Progenitor cell of endocrine pancreas (in vitro differentiated cells): ENCODE measurements around the gene SHC2. TPM values are rescaled to one million over a fixed set of nuclear protein-coding genes. Genes with fewer than 3 reads are reported as not detected.

Experiments
- DNase-seq: peaks from one replicate; pipeline ENCODE4 v3.0.0; 2021; ENCODE audit warnings: low spot score; ENCODE audit not compliant: unreplicated experiment
- H3K27ac Mint-ChIP-seq: 2 replicates; pipeline ENCODE4 v1.8.0; 2021; ENCODE audit warnings: mild to moderate bottlenecking, moderate library complexity, mixed read lengths
- H3K27me3 Mint-ChIP-seq: 2 replicates; pipeline ENCODE4 v1.8.0; 2021; ENCODE audit warnings: mixed read lengths
- H3K36me3 Mint-ChIP-seq: 2 replicates; pipeline ENCODE4 v1.8.0; 2022; ENCODE audit warnings: mixed read lengths; ENCODE audit not compliant: insufficient read depth
- H3K4me1 Mint-ChIP-seq: 2 replicates; pipeline ENCODE4 v1.8.0; 2021; ENCODE audit warnings: low read depth, mixed read lengths
- H3K4me3 Mint-ChIP-seq: 2 replicates; pipeline ENCODE4 v1.8.0; 2021; ENCODE audit warnings: low read depth, mild to moderate bottlenecking, moderate library complexity, mixed read lengths
- H3K9me3 Mint-ChIP-seq: 2 replicates; pipeline ENCODE4 v1.8.0; 2021; ENCODE audit warnings: low read depth, mixed read lengths
- total RNA-seq: library from RNA; stranded (reverse); gene quantifications from 2 replicates; pipeline ENCODE4 v1.2.1, GENCODE V29; 2021
- TF ChIP-seq, protein P1 (sequence below): fragments of 200-600 bp; sonication (generic); IDR thresholded peaks from one replicate; pipeline ENCODE4 v1.5.0; 2021; ENCODE audit warnings: antibody characterized with exemption, mild to moderate bottlenecking; ENCODE audit not compliant: unreplicated experiment

Gene SHC2
- total RNA-seq, 1 donor from 2014 or later = 159 TPM

DNA sequence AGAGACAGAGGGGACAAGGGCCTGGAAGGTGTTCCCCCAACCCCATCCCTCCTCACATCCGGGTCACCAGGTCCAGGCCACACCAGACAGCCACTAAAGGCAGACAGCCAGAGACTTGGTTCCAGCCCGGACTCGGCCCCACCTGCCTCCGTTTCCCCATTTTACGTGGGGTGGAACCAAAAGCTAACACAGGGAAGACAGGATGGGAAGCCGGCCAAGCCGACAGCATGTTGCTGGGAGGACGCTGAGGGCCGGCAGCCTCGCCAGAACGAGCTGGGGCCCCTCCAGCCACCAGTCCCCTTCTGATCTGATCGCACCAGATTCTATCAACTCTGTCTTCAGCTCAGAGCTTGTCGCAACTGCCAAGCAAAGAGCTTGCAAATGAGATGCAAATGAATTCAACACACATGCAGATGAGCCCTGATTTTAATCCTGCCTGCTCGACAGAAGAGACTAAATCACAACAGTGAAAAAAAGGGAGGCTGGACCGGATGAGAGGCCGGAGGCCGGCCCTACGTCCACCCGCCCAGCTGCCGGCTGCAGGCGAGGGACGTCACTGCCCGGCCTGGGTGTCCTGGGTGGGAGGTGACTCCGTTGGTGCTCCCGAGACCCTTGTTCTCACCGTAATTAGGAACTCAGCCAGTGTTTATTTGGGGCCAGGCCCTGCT, 17.5 kb upstream of the SHC2 start:
- Mint-ChIP-seq H3K4me1 (peaks cover 2% of the 10 kb centered on the region), H3K27ac (no peak overlapping the region), H3K27me3 (peaks cover 24% of the 10 kb centered on the region), H3K4me3 (no peak overlapping the region), H3K9me3 (peaks cover 14% of the 10 kb centered on the region), H3K36me3 (no peaks in the 10 kb centered on the region)
- no peak for DNase-seq
- TF ChIP-seq, protein P1, sequence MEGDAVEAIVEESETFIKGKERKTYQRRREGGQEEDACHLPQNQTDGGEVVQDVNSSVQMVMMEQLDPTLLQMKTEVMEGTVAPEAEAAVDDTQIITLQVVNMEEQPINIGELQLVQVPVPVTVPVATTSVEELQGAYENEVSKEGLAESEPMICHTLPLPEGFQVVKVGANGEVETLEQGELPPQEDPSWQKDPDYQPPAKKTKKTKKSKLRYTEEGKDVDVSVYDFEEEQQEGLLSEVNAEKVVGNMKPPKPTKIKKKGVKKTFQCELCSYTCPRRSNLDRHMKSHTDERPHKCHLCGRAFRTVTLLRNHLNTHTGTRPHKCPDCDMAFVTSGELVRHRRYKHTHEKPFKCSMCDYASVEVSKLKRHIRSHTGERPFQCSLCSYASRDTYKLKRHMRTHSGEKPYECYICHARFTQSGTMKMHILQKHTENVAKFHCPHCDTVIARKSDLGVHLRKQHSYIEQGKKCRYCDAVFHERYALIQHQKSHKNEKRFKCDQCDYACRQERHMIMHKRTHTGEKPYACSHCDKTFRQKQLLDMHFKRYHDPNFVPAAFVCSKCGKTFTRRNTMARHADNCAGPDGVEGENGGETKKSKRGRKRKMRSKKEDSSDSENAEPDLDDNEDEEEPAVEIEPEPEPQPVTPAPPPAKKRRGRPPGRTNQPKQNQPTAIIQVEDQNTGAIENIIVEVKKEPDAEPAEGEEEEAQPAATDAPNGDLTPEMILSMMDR = no peak

DNA sequence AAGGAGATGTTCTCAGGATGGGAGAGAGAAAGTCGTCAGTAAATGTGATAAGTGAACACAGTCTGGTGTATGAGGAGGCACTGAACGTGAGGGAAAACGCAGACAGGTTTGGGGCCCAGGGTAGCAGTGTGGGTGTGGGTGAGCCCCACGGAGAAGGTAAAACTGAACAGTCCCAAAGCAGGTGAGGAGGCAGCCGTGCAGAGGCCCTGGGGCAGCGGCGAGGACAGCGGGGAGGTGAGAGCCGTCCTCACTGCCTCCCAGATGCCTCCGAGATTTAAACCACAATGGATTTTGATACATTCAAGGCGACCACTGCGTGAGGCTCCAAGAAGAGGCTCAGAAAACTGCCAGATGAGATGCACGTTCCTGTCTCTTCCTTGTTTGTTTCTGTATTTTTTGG, 14.5 kb upstream of the SHC2 start:
- Mint-ChIP-seq H3K27me3 (peaks cover 11% of the 10 kb centered on the region), H3K36me3 (no peaks in the 10 kb centered on the region), H3K4me1 (peaks cover 2% of the 10 kb centered on the region), H3K4me3 (no peak overlapping the region), H3K9me3 (peaks cover 6% of the 10 kb centered on the region), H3K27ac (no peak overlapping the region)
- no peak for DNase-seq
- TF ChIP-seq, protein P1 = no peak

DNA sequence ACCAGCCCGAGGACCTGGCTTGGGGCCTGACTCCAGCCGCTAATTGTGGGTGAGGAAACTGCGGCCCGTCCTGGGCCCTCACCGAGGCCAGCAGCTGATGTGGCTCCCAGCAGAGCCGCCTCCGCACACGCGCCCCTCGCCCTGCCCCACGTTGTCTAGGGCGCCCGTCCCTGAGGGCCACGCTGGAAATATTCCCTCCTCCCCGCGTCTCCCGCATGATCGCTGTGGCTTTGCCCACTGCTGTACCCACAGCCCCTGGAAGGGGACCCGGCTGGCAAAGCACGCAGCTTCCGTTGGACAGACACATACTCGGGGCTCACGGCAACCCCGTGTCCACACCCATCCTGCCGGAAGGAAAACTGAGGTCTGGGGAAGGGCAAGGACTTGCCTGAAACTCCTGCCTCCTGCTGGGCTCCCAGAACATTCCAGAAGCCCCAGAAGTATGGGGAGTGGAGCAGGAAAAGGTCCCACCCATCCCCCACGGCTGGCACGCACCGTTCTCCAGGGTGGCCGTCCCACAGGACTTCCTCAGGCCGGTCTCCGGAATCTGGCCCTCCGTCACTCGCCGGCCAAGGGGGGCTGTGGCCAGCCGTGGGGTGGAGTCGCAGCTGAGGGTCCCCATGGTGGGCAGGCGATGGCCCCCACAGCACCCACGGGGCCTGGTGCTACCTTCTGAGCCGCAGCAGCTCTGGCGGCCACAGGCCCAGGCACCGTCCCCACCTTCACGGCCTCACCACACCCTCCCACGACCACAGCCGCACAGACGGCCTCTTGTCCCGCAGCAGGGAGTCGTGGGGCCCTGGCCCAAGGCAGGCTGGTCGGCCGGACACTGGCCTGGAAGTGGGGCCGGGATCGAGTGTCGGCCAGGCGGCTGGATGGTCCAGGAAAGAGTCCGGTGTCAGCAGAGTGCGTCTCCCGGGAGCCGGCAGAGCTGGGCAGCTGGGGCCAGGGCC, 13.6 kb upstream of the SHC2 start:
- H3K9me3 Mint-ChIP-seq = no peaks in the 10 kb centered on the region
- TF ChIP-seq, protein P1 = no peak
- no peaks in the 10 kb centered on the region for H3K36me3 Mint-ChIP-seq
- peaks cover 7% of the 10 kb centered on the region for H3K27me3 Mint-ChIP-seq
- no peak overlapping the region for H3K4me3 Mint-ChIP-seq
- DNase-seq = no peak
- H3K27ac Mint-ChIP-seq = no peak overlapping the region
- H3K4me1 Mint-ChIP-seq = no peaks in the 10 kb centered on the region

DNA sequence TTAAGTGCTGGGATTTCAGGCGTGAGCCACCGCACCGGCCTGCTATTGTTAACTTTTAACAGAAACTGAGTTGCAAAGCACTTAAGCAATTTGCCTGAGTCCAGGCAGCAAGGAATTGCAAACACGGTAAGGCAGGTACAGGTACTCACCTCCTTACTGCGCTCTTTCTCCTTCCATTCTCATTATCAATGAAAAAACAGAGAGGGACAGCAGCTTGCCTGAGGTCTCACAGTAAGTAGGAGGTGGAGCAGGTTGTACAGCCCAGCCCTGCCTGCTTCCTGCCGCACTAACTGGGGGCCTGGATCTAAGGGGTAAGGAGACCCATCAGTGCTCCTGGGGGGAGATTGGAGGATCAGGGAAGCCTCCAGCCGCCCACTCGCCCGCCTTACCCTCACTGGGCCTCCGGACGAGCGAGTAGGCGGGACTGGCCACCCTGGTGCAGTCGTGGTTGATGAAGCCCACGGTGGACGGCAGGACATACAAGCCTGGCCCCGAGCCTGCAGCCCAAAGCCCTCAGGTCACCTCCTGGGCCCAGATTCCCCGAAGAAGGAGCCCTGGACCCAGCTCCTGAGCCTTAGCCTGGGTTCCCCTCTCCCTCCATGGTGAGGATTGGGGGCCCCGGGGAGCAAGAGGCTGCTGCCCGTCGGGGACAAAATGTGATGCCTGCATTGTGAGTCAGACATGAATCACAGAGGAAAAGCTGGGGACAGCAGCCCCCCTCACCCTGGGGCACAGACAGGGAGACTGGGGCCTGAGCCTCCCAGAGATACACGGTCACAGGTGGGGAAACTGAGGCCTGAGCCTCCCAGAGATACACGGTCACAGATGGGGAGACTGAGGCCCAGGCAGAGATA, 11.4 kb upstream of the SHC2 start:
- no peaks in the 10 kb centered on the region for H3K4me1 Mint-ChIP-seq
- TF ChIP-seq, protein P1 = no peak
- H3K27ac Mint-ChIP-seq = peak overlapping the region; percentile 33
- H3K4me3 Mint-ChIP-seq = no peak overlapping the region
- no peak for DNase-seq
- H3K27me3 Mint-ChIP-seq = peaks cover 12% of the 10 kb centered on the region
- no peaks in the 10 kb centered on the region for H3K36me3 Mint-ChIP-seq
- H3K9me3 Mint-ChIP-seq = no peaks in the 10 kb centered on the region

DNA sequence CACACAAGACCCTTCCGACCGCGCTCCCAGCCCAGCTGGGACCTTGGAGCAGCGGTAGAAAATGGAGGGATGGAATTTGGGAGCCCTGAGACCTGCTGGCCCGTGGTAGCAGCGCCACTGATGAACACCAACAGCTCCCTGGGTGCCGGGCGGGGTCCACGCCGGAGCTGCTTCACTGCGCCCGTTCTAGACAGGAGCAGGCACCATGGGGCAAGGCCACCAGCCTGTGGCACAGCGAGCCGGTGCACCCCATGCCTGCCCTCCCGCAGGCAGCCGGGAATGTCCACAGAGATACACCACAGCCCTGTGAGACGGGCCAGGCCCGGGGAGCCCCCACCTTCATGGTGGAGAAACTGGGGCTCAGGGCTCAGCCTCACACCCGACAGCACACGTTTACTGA, 9.9 kb upstream of the SHC2 start:
- no peak for DNase-seq
- no peak overlapping the region for H3K27ac Mint-ChIP-seq
- H3K27me3 Mint-ChIP-seq = peaks cover 12% of the 10 kb centered on the region
- TF ChIP-seq, protein P1 = no peak
- H3K4me3 Mint-ChIP-seq = no peak overlapping the region
- H3K36me3 Mint-ChIP-seq = no peaks in the 10 kb centered on the region
- no peaks in the 10 kb centered on the region for H3K4me1 Mint-ChIP-seq
- no peaks in the 10 kb centered on the region for H3K9me3 Mint-ChIP-seq
